OCI-LY7 (cell line): ENCODE results near the gene VMAC. TPM values are rescaled to one million over a fixed set of nuclear protein-coding genes. Genes with fewer than 3 reads are reported as not detected.

Experiments used
- BruUV-seq: library from RNA; stranded (reverse); fragments of 400-500 nt; replicated peaks from 2 replicates; lab custom pipeline; 2021; lab: Mats Ljungman, UMichigan
- CTCF ChIA-PET: fragments of 300-600 bp; sonication (Branson Sonifier 250); formaldehyde crosslinking; loops from one replicate; lab custom pipeline; 2022; ENCODE audit warnings: antibody characterized with exemption; ENCODE audit not compliant: unreplicated experiment; lab: Charles Lee
- POLR2A ChIA-PET: fragments of 300-600 bp; sonication (Branson Sonifier 250); formaldehyde crosslinking; loops from one replicate; lab custom pipeline; 2022; ENCODE audit warnings: antibody characterized with exemption; lab: Charles Lee
- DNase-seq: peaks from one replicate; pipeline ENCODE4 v3.0.0-alpha.2; 2015; ENCODE audit warnings: low spot score
- H2AFZ ChIP-seq: fragments of 200-600 bp; sonication (generic), shearing (Covaris generic); 2 replicates; pipeline ENCODE4 v1.6.1; 2014; ENCODE audit warnings: mild to moderate bottlenecking, antibody characterized with exemption, low read length, moderate library complexity
- H3K27ac ChIP-seq: fragments of 200-600 bp; sonication (generic); 2 replicates; pipeline ENCODE4 v1.5.1; 2014; ENCODE audit warnings: mixed run types, low read depth, mild to moderate bottlenecking, moderate library complexity, low read length, inconsistent platforms; ENCODE audit not compliant: poor library complexity, severe bottlenecking
- H3K36me3 ChIP-seq: fragments of 200-600 bp; sonication (generic); 2 replicates; pipeline ENCODE4 v1.6.1; 2014; ENCODE audit warnings: mild to moderate bottlenecking, antibody characterized with exemption, low read length, moderate library complexity, mixed read lengths; ENCODE audit not compliant: insufficient read depth
- H3K4me1 ChIP-seq: fragments of 200-600 bp; sonication (generic); 2 replicates; pipeline ENCODE4 v1.5.1; 2014; ENCODE audit warnings: mild to moderate bottlenecking, low read length; ENCODE audit not compliant: insufficient read depth, poor library complexity, severe bottlenecking
- H3K4me2 ChIP-seq: fragments of 200-600 bp; sonication (generic); 2 replicates; pipeline ENCODE4 v1.6.1; 2014; ENCODE audit warnings: mild to moderate bottlenecking, low read length
- H3K4me3 ChIP-seq: fragments of 200-600 bp; sonication (generic); 2 replicates; pipeline ENCODE4 v1.5.1; 2014; ENCODE audit warnings: mild to moderate bottlenecking, low read depth, low read length; ENCODE audit not compliant: poor library complexity, severe bottlenecking
- H3K79me2 ChIP-seq: fragments of 200-600 bp; sonication (generic); 2 replicates; pipeline ENCODE4 v1.6.1; 2016; ENCODE audit warnings: low read depth, mild to moderate bottlenecking, low read length, moderate library complexity, mixed read lengths; ENCODE audit not compliant: insufficient read depth
- H3K9me2 ChIP-seq: fragments of 200-600 bp; sonication (generic); 2 replicates; pipeline ENCODE4 v1.6.1; 2016; ENCODE audit warnings: mild to moderate bottlenecking, low read length, mixed read lengths; ENCODE audit not compliant: insufficient read depth
- H3K9me3 ChIP-seq: fragments of 200-600 bp; sonication (generic); 2 replicates; pipeline ENCODE4 v1.6.1; 2014; ENCODE audit warnings: mild to moderate bottlenecking, mixed run types, low read length, mixed read lengths
- H4K20me1 ChIP-seq: fragments of 200-600 bp; sonication (generic); 2 replicates; pipeline ENCODE4 v1.6.1; 2014; ENCODE audit warnings: mild to moderate bottlenecking, antibody characterized with exemption, low read length, moderate library complexity, mixed read lengths; ENCODE audit not compliant: insufficient read depth
- CTCF ChIP-seq: fragments of 200-600 bp; sonication (generic); conservative IDR thresholded peaks from 2 replicates; pipeline ENCODE4 v1.5.1; 2014; ENCODE audit warnings: mild to moderate bottlenecking, antibody characterized with exemption, low read length, moderate library complexity, mixed read lengths
- EZH2phosphoT487 ChIP-seq: fragments of 200-600 bp; sonication (generic); IDR thresholded peaks from 2 replicates; pipeline ENCODE4 v1.6.1; 2018; ENCODE audit warnings: low read depth, borderline replicate concordance, mild to moderate bottlenecking, mixed run types, antibody characterized with exemption, low read length, moderate library complexity, mixed read lengths
- intact Hi-C: fragments of 100-400 bp; cut with micrococcal nuclease; formaldehyde crosslinking; loops from one replicate; pipeline ENCODE4 v1.10.0; 2022; ENCODE audit not compliant: unreplicated experiment
- total RNA-seq, 2 experiments: library from RNA; depleted of rRNA in 1 of 2; stranded (reverse); fragments of >200 nt in 1 of 2; shearing (Covaris generic) in 1 of 2; gene quantifications; 2 replicates each; pipeline ENCODE4 v1.2.3, GENCODE V29; 2014 to 2022

The VMAC gene
- total RNA-seq, 2 experiments from 2014 or later = 6.0 to 6.8 TPM

- H3K36me3 ChIP-seq = peaks cover 27% of the 10 kb centered on the region; the same call in 1 of the 2 replicates
- peaks cover 7% of the 10 kb centered on the region; the same call in 1 of the 2 replicates for H3K79me2 ChIP-seq
- no peak overlapping the region for H2AFZ ChIP-seq
- intact Hi-C loops = no loop called here
- H3K27ac ChIP-seq = no peak overlapping the region
- DNase-seq = no peak
- no peaks in the 10 kb centered on the region for H4K20me1 ChIP-seq
- no TSS peak for BruUV-seq
- H3K9me2 ChIP-seq = no peaks in the 10 kb centered on the region
- CTCF ChIA-PET = no interaction called here
- POLR2A ChIA-PET = no interaction called here
- H3K4me1 ChIP-seq = no peaks in the 10 kb centered on the region
- TF ChIP-seq EZH2phosphoT487 (no peak), CTCF (no peak)
- H3K9me3 ChIP-seq = no peaks in the 10 kb centered on the region
- H3K4me3 ChIP-seq = no peak overlapping the region
- H3K4me2 ChIP-seq = no peak overlapping the region
Observed at GRCh38 chr19:5893296-5893903, 11.3 kb upstream of the VMAC start.

- no peaks in the 10 kb centered on the region for H3K9me2 ChIP-seq
- H3K79me2 ChIP-seq = peaks cover 7% of the 10 kb centered on the region; the same call in 1 of the 2 replicates
- intact Hi-C loops = no loop called here
- ChIA-PET POLR2A (no interaction called here), CTCF (no interaction called here)
- H3K9me3 ChIP-seq = no peaks in the 10 kb centered on the region
- no peak overlapping the region for H3K4me2 ChIP-seq
- no peak overlapping the region for H3K4me3 ChIP-seq
- no peak for DNase-seq
- H3K36me3 ChIP-seq = peaks cover 27% of the 10 kb centered on the region; the same call in 1 of the 2 replicates
- no peaks in the 10 kb centered on the region for H3K4me1 ChIP-seq
- H4K20me1 ChIP-seq = no peaks in the 10 kb centered on the region
- H2AFZ ChIP-seq = no peak overlapping the region
- no peak for TF ChIP-seq EZH2phosphoT487
- TF ChIP-seq CTCF = no peak
- no peak overlapping the region for H3K27ac ChIP-seq
- BruUV-seq = TSS peak; percentile 21
Observed at GRCh38 chr19:5893907-5894703, 10.6 kb upstream of the VMAC start.
